ENCODE measurements around the gene UBXN11. TPM values are rescaled to one million over a fixed set of nuclear protein-coding genes. Genes with fewer than 3 reads are reported as not detected.
A peak's percentile ranks its signal among the peaks of the same experiment; 100 is the strongest.
"Not testable (repeated sequence)": the region's sequence is repeated elsewhere in the genome, so short reads cannot be mapped to it uniquely, and the experiment has no call there.

The UBXN11 gene
- total RNA-seq, 1 donor from 2014 or later, result 22.1 TPM

DNA sequence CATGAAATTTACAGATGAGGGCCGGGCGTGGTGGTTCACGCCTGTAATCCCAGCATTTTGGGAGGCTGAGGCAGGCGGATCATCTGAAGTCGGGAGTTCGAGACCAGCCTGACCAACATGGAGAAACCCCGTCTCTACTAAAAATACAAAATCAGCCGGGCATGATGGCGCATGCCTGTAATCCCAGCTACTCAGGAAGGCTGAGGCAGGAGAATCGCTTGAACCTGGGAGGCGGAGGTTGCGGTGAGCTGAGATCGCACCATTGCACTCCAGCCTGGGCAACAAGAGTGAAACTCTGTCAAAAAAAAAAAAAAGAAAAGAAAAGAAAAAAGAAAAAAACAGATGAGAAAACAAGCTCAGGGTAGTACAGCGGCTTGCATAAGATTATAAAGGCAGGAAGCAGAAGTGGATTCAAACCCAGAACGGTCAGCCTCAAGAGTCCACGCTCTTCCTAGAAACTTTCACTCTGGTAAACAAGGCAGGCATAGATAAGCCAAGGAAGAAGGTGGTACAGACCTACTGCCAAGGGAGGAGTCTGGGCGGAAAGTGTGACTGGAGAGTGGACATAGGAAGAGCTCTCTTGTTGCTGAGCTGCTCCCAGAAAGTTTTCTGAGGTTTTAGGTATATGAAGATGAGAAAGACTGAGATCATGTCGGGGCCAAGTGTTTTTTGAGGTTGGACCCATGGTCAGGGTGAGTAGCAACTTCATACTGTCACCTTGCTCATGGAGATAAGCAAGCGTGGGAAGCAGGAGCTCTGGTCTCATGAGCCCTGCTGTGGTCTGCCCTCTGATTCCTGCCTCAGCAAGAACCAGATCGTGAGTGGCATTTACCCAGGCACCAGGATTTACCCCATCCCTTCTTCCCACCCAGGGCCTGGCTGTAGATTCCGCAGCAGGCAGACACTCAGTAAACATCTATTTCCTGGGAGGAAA is 1.8 kb upstream of the UBXN11 start:
- peaks cover 51% of the 10 kb centered on the region for H3K4me1 Mint-ChIP-seq (ENCODE audit: low read depth)
- not testable (repeated sequence) for H3K9me3 Mint-ChIP-seq; H3K27me3 Mint-ChIP-seq (ENCODE audit: insufficient read depth); H3K36me3 Mint-ChIP-seq (ENCODE audit: low read depth); DNase-seq (ENCODE audit: low spot score)
- intact Hi-C loops (cut with micrococcal nuclease), result loop anchor here (1.0 to 5.0 kb wide), 6 partner anchors 9 to 594 kb away; partner anchors contain the start of genes CD52, CEP85, GPATCH3 and HMGN2
- H3K27ac Mint-ChIP-seq, result peak overlapping the region; percentile 83
- peak overlapping the region; percentile 39 for H3K4me3 Mint-ChIP-seq

DNA sequence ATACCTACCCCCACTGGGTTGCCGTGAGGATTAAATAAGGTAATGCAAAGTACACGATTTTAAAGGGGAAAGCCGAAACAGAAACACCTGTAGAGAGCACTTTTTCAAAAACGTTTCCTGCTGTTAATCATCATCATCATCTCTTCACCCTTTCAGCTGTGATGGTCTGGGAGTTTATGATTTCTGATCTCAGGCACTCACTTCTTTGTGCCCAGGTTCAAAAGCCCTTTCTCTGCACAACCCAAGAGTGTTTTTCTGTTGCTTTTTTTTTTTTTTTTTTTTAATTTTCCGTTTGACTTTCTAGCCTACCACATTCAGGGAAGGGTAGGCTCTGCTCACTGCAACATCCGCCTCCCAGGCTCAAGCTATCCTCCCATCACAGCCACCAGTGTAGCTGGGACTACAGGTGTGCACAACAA is 936 bp upstream of the UBXN11 start:
- no peaks in the 10 kb centered on the region for H3K9me3 Mint-ChIP-seq
- intact Hi-C loops (cut with micrococcal nuclease), result loop anchor here (1.0 to 5.0 kb wide), 6 partner anchors 10 to 595 kb away; partner anchors contain the start of genes CD52, CEP85, GPATCH3 and HMGN2
- no peaks in the 10 kb centered on the region for H3K27me3 Mint-ChIP-seq (ENCODE audit: insufficient read depth)
- H3K4me3 Mint-ChIP-seq, result peak overlapping the region; percentile 99
- H3K27ac Mint-ChIP-seq, result peak overlapping the region; percentile 83
- no peak for DNase-seq (ENCODE audit: low spot score)
- H3K4me1 Mint-ChIP-seq (ENCODE audit: low read depth), result peaks cover 48% of the 10 kb centered on the region
- H3K36me3 Mint-ChIP-seq (ENCODE audit: low read depth), result peaks cover 2% of the 10 kb centered on the region

DNA sequence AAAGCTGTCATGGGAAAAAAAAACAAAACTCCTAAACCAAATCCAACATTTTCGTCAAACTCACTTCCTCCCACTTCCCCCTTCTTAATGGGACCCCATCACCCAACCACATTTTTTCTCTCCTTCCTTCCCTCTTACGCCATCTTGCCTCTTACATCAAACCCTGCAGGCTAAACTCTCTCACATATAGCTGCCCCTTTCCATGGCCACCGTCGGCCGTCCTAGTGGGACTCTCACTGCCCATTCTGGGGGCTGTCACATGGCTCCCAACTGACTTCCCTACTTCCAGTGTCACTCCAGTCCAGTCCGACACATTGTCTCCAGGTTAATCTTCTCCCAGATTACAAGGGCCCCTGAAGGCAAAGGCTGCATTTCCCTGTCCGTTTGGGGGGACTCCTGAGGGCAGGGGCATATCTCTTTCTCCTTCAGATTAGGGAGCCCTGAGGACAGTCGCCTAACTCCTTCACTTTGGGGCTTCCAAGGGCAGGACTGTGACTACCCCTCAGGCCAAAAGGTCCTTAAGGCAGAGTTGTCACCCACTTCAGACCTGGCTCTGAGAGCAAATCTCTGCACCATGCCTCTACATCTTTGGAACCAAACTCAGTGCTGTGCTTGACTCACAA is 658 bp downstream of the UBXN11 start:
- Mint-ChIP-seq H3K27ac (peak overlapping the region; percentile 95), H3K27me3 (ENCODE audit: insufficient read depth) (no peaks in the 10 kb centered on the region), H3K4me1 (ENCODE audit: low read depth) (peaks cover 40% of the 10 kb centered on the region), H3K9me3 (no peaks in the 10 kb centered on the region), H3K4me3 (peak overlapping the region; percentile 99), H3K36me3 (ENCODE audit: low read depth) (peaks cover 2% of the 10 kb centered on the region)
- no peak for DNase-seq (ENCODE audit: low spot score)
- intact Hi-C loops (cut with micrococcal nuclease), result loop anchor here (1.0 to 5.0 kb wide), 7 partner anchors 16 to 597 kb away; partner anchors contain the start of genes CEP85 and GPATCH3

GRCh38 chr1:26302733-26303405 is 3.6 kb downstream of the UBXN11 start:
- Mint-ChIP-seq H3K9me3 (no peaks in the 10 kb centered on the region), H3K27me3 (ENCODE audit: insufficient read depth) (no peaks in the 10 kb centered on the region), H3K4me1 (ENCODE audit: low read depth) (peaks cover 39% of the 10 kb centered on the region), H3K27ac (no peak overlapping the region), H3K36me3 (ENCODE audit: low read depth) (peaks cover 2% of the 10 kb centered on the region), H3K4me3 (no peak overlapping the region)
- DNase-seq (ENCODE audit: low spot score), result no peak
- intact Hi-C loops (cut with micrococcal nuclease), result no loop called here

GRCh38 chr1:26300578-26301275 is 5.7 kb downstream of the UBXN11 start:
- no peaks in the 10 kb centered on the region for H3K36me3 Mint-ChIP-seq (ENCODE audit: low read depth)
- H3K4me3 Mint-ChIP-seq, result no peak overlapping the region
- peaks cover 18% of the 10 kb centered on the region for H3K4me1 Mint-ChIP-seq (ENCODE audit: low read depth)
- intact Hi-C loops (cut with micrococcal nuclease), result no loop called here
- no peaks in the 10 kb centered on the region for H3K9me3 Mint-ChIP-seq
- no peak for DNase-seq (ENCODE audit: low spot score)
- H3K27ac Mint-ChIP-seq, result peak overlapping the region; percentile 41
- no peaks in the 10 kb centered on the region for H3K27me3 Mint-ChIP-seq (ENCODE audit: insufficient read depth)

GRCh38 chr1:26297791-26298124 is 8.7 kb downstream of the UBXN11 start:
- Mint-ChIP-seq H3K9me3 (no peaks in the 10 kb centered on the region), H3K27me3 (ENCODE audit: insufficient read depth) (no peaks in the 10 kb centered on the region), H3K4me1 (ENCODE audit: low read depth) (peaks cover 6% of the 10 kb centered on the region), H3K4me3 (no peak overlapping the region), H3K27ac (no peak overlapping the region), H3K36me3 (ENCODE audit: low read depth) (peaks cover 3% of the 10 kb centered on the region)
- no peak for DNase-seq (ENCODE audit: low spot score)
- intact Hi-C loops (cut with micrococcal nuclease), result no loop called here

GRCh38 chr1:26297057-26297790 is 9.2 kb downstream of the UBXN11 start:
- H3K27ac Mint-ChIP-seq, result no peak overlapping the region

GRCh38 chr1:26296340-26297056 is 9.9 kb downstream of the UBXN11 start:
- intact Hi-C loops (cut with micrococcal nuclease), result no loop called here
- Mint-ChIP-seq H3K36me3 (ENCODE audit: low read depth) (peaks cover 3% of the 10 kb centered on the region), H3K9me3 (no peaks in the 10 kb centered on the region), H3K4me1 (ENCODE audit: low read depth) (peaks cover 14% of the 10 kb centered on the region), H3K27ac (peak overlapping the region; percentile 40), H3K4me3 (no peak overlapping the region), H3K27me3 (ENCODE audit: insufficient read depth) (no peaks in the 10 kb centered on the region)
- no peak for DNase-seq (ENCODE audit: low spot score)

More at GRCh38 chr1:26297057-26297790, 9.2 kb downstream of the UBXN11 start:
- intact Hi-C loops (cut with micrococcal nuclease), result no loop called here
- H3K36me3 Mint-ChIP-seq (ENCODE audit: low read depth), result peaks cover 3% of the 10 kb centered on the region
- peaks cover 7% of the 10 kb centered on the region for H3K4me1 Mint-ChIP-seq (ENCODE audit: low read depth)
- H3K4me3 Mint-ChIP-seq, result no peak overlapping the region
- no peak for DNase-seq (ENCODE audit: low spot score)
- H3K27me3 Mint-ChIP-seq (ENCODE audit: insufficient read depth), result no peaks in the 10 kb centered on the region
- no peaks in the 10 kb centered on the region for H3K9me3 Mint-ChIP-seq

DNA sequence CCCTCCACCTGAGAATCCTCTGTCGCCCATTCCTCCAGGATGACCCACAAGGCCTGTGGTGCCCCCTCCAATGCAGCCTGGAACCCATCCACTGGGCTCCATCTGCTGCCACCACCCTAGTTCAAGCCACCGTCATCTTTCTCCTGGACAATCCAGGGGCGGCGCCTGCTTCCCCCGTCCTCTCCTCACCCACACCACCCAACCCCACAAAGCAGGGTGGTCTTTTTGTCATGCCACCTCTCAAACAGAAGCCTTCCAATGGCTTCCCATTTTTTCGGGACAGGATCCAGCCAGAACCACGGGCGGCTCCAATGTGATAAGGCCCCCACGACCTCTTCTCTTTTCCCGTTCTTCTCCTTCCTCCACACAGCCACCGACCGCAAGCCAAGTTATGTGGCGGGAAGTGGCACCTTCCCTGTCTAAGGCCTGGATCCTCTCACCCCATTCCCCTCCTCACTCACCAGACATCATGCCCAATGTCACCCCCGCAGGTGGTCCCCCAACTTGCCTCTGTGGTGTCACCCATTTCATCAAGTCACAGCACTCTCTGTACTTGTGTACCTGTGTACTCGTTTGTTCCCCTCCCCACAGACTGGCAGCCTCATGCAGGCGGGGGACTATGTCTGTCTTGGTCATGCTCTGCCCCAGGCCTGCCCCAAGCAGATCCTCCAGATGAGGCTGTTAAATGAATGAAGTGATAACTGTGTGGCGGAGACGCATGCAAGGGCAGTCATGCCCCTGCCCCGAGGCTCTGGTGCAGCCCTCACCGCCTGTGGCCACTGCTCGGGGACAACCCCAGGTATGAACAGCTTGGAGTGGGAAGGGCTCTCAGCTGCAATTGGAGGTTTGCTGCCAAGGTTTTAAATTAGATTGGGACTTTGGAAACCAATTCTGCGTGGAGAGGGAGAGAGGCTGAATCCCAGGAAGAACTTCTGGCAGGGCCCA is 11.0 kb downstream of the UBXN11 start:
- H3K27me3 Mint-ChIP-seq (ENCODE audit: insufficient read depth), result no peaks in the 10 kb centered on the region

DNA sequence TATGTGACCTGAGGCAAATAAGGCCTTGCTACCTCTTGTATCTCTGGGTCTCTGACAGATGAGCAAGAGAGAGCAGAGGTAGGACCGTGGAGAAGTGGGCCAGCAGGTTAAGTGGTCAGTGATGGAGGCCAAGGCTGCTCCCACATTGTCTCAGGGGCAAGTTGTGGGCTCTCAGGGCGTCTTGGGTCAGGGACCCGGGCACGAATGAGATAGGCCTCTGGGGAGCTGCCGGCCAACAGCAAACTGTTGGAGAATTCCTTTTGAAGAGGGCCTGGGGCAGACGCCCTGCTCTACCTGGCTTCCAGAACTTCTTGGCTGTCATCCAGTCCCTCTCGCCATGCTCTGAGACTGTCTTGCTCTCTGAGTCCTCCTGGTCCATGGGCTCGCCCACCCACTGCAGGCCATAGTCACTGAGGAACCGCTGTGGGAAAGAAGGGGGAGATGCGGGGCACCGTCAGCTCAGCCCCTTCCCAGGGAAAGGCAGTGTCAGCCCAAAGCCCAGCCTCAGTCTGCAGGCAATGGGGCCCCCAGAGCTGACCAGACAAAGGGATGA is 12.4 kb downstream of the UBXN11 start:
- no peaks in the 10 kb centered on the region for H3K9me3 Mint-ChIP-seq
- peaks cover 30% of the 10 kb centered on the region for H3K4me1 Mint-ChIP-seq (ENCODE audit: low read depth)
- no peaks in the 10 kb centered on the region for H3K27me3 Mint-ChIP-seq (ENCODE audit: insufficient read depth)
- H3K36me3 Mint-ChIP-seq (ENCODE audit: low read depth), result peaks cover 3% of the 10 kb centered on the region
- DNase-seq (ENCODE audit: low spot score), result no peak
- intact Hi-C loops (cut with micrococcal nuclease), result no loop called here
- H3K27ac Mint-ChIP-seq, result no peak overlapping the region
- no peak overlapping the region for H3K4me3 Mint-ChIP-seq

More for the DNA sequence above, 11.0 kb downstream of the UBXN11 start:
- intact Hi-C loops (cut with micrococcal nuclease), result no loop called here
- Mint-ChIP-seq H3K4me1 (ENCODE audit: low read depth) (peaks cover 21% of the 10 kb centered on the region), H3K36me3 (ENCODE audit: low read depth) (peaks cover 3% of the 10 kb centered on the region), H3K9me3 (no peaks in the 10 kb centered on the region), H3K27ac (no peak overlapping the region), H3K4me3 (no peak overlapping the region)
- no peak for DNase-seq (ENCODE audit: low spot score)
